DND-41 (cell line): ENCODE data around the gene WFIKKN2.
A peak's percentile ranks its signal among the peaks of the same experiment; 100 is the strongest.

Experiments
- ATAC-seq: fragments of 200-7000 bp; cut with Tn5 transposase; 3 replicates; pipeline ENCODE4 v1.9.1; 2021; ENCODE audit warnings: low read depth; ENCODE audit not compliant: insufficient read depth
- DNase-seq: peaks from one replicate; pipeline ENCODE4 v3.0.0-alpha.2; 2020
- H2AFZ ChIP-seq: 2 replicates; pipeline ENCODE4 v1.6.0; 2012; ENCODE audit warnings: low read depth, low read length
- H3K27ac ChIP-seq: 2 replicates; pipeline ENCODE4 v1.5.1; 2012; ENCODE audit warnings: low read length, inconsistent platforms
- H3K27me3 ChIP-seq: fragments of 200-600 bp; sonication (generic); 2 replicates; pipeline ENCODE4 v1.6.0; 2012; ENCODE audit warnings: low read length, mild to moderate bottlenecking, inconsistent platforms; ENCODE audit not compliant: insufficient read depth, poor library complexity
- H3K36me3 ChIP-seq: 2 replicates; pipeline ENCODE4 v1.5.1; 2012; ENCODE audit warnings: low read length, inconsistent platforms; ENCODE audit not compliant: insufficient read depth
- H3K4me1 ChIP-seq: 2 replicates; pipeline ENCODE4 v1.5.1; 2012; ENCODE audit warnings: mild to moderate bottlenecking, low read length; ENCODE audit not compliant: insufficient read depth
- H3K4me2 ChIP-seq: 2 replicates; pipeline ENCODE4 v1.6.0; 2012; ENCODE audit warnings: mild to moderate bottlenecking, moderate library complexity, low read length, inconsistent platforms; ENCODE audit not compliant: insufficient read depth
- H3K4me3 ChIP-seq, 2 experiments: fragments of 200-600 bp in 1 of 2; shearing (Covaris generic) in 1 of 2; 2 replicates each; pipeline ENCODE4 v1.5.1; 2012 to 2016; ENCODE audit warnings: inconsistent platforms in 2 of 2, low read length in 2 of 2, mild to moderate bottlenecking in 2 of 2, low read depth in 1 of 2, moderate library complexity in 1 of 2
- H3K79me2 ChIP-seq: 2 replicates; pipeline ENCODE4 v1.6.0; 2012; ENCODE audit warnings: low read length, inconsistent platforms; ENCODE audit not compliant: insufficient read depth
- H3K9ac ChIP-seq: 2 replicates; pipeline ENCODE4 v1.6.0; 2012; ENCODE audit warnings: low read depth, mild to moderate bottlenecking, inconsistent platforms, low read length, moderate library complexity
- H3K9me3 ChIP-seq: 2 replicates; pipeline ENCODE4 v1.5.1; 2012; ENCODE audit warnings: low read length, moderate library complexity, mild to moderate bottlenecking, inconsistent platforms; ENCODE audit not compliant: insufficient read depth, severe bottlenecking
- H4K20me1 ChIP-seq: 2 replicates; pipeline ENCODE4 v1.6.0; 2012; ENCODE audit warnings: low read length; ENCODE audit not compliant: insufficient read depth
- EZH2 ChIP-seq: IDR thresholded peaks from 3 replicates; pipeline ENCODE4 v1.6.1; 2012; ENCODE audit warnings: borderline replicate concordance, low read depth, mild to moderate bottlenecking, moderate library complexity, low read length, inconsistent platforms; ENCODE audit not compliant: severe bottlenecking
- TF ChIP-seq, protein P1 (sequence below): IDR thresholded peaks from 2 replicates; pipeline ENCODE4 v1.5.1; 2012; ENCODE audit warnings: borderline replicate concordance, low read length, moderate library complexity, mild to moderate bottlenecking; ENCODE audit not compliant: poor library complexity, severe bottlenecking; ENCODE audit errors: extremely low read depth

Gene WFIKKN2

DNA sequence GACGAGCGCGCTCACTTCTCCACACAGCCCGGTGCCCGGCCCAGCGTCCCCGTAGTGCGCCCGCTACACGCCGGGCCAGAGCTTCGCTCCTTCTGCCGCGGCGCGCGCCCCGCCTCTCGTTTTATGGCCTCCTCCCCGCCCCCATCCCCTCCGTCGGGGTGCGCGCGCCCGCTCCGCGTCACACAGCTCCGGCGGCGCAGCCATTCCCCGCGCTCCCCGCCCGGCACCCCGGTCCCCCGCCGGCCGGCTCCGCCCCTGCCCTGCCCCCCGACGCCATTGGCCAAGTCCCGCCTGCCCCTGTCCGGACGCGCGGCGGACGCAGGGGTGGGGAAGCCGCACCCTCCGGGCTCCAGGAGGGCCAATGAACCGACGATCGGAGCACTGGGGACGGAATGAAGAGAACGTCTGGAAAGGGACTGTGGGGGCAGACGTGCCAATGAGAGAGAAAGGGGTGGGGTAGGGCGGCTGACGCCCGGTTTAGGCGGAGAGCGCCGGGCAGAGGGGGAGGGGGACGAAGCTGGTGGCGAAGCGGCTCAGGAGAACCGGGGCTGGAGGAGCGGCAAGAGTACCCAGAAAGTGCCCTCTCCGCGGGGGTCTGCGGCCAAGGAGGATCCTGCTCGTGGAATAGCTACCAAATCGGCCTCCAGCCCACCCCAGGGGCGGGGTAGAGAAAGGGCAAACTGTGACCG, 31.0 kb downstream of the WFIKKN2 start, which contains the start of gene TOB1:
Gene TOB1 (minus strand): TSS at position 94 of the 689 bp plus-strand sequence. CDS start 2,337 bp downstream, outside the sequence.
- Histone ChIP-seq H3K4me2 (peak within 1 kb of the TSS; percentile 85), H3K36me3 (peaks cover 11% of the 10 kb centered on the region), H3K4me1 (peaks cover 48% of the 10 kb centered on the region), H2AFZ (peak within 1 kb of the TSS; percentile 83), H3K79me2 (peaks cover 30% of the 10 kb centered on the region), H3K4me3 (peak within 1 kb of the TSS; percentile 40 to 73), H3K27ac (peak within 1 kb of the TSS; percentile 98), H3K9ac (peak within 1 kb of the TSS; percentile 87), H4K20me1 (peaks cover 12% of the 10 kb centered on the region; the same call in 1 of the 2 replicates), H3K9me3 (no peaks in the 10 kb centered on the region), H3K27me3 (no peaks in the 10 kb centered on the region)
- no peak for TF ChIP-seq EZH2
- TF ChIP-seq, protein P1, sequence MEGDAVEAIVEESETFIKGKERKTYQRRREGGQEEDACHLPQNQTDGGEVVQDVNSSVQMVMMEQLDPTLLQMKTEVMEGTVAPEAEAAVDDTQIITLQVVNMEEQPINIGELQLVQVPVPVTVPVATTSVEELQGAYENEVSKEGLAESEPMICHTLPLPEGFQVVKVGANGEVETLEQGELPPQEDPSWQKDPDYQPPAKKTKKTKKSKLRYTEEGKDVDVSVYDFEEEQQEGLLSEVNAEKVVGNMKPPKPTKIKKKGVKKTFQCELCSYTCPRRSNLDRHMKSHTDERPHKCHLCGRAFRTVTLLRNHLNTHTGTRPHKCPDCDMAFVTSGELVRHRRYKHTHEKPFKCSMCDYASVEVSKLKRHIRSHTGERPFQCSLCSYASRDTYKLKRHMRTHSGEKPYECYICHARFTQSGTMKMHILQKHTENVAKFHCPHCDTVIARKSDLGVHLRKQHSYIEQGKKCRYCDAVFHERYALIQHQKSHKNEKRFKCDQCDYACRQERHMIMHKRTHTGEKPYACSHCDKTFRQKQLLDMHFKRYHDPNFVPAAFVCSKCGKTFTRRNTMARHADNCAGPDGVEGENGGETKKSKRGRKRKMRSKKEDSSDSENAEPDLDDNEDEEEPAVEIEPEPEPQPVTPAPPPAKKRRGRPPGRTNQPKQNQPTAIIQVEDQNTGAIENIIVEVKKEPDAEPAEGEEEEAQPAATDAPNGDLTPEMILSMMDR = no peak
- peak; percentile 96 for DNase-seq
- ATAC-seq = peak; percentile 73

DNA sequence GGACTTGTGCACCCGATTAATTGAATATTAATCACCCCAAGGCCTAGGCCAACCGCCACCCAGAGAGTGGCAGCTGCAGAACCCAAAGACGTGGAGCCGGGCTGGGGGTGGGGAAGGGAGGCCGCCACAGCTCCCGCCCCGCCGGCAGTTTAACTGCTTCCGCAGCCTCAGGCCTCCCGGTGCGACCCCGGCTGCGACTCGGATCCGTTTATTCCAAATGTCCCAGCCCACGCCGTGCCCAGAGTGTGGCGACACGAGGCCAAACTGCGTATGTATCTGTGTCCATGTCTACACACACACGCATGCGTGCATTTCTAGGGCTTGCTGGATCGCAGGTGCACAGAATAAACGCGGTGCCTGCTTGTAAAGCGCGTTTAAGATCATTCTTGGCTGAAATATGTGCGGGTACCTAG, 31.6 kb downstream of the WFIKKN2 start:
- H4K20me1 ChIP-seq = peaks cover 14% of the 10 kb centered on the region; the same call in 1 of the 2 replicates
- H3K9me3 ChIP-seq = no peaks in the 10 kb centered on the region
- H3K36me3 ChIP-seq = peaks cover 11% of the 10 kb centered on the region
- H3K9ac ChIP-seq = peak overlapping the region; percentile 87
- H3K4me1 ChIP-seq = peaks cover 53% of the 10 kb centered on the region
- H3K4me2 ChIP-seq = peak overlapping the region; percentile 85
- DNase-seq = peak; percentile 79
- peak overlapping the region; percentile 83 for H2AFZ ChIP-seq
- no peaks in the 10 kb centered on the region for H3K27me3 ChIP-seq
- no peak for TF ChIP-seq EZH2
- TF ChIP-seq, protein P1 = no peak
- ATAC-seq = peak; percentile 39
- peak overlapping the region; percentile 39 to 73 for H3K4me3 ChIP-seq
- H3K27ac ChIP-seq = peak overlapping the region; percentile 98
- peaks cover 30% of the 10 kb centered on the region for H3K79me2 ChIP-seq

DNA sequence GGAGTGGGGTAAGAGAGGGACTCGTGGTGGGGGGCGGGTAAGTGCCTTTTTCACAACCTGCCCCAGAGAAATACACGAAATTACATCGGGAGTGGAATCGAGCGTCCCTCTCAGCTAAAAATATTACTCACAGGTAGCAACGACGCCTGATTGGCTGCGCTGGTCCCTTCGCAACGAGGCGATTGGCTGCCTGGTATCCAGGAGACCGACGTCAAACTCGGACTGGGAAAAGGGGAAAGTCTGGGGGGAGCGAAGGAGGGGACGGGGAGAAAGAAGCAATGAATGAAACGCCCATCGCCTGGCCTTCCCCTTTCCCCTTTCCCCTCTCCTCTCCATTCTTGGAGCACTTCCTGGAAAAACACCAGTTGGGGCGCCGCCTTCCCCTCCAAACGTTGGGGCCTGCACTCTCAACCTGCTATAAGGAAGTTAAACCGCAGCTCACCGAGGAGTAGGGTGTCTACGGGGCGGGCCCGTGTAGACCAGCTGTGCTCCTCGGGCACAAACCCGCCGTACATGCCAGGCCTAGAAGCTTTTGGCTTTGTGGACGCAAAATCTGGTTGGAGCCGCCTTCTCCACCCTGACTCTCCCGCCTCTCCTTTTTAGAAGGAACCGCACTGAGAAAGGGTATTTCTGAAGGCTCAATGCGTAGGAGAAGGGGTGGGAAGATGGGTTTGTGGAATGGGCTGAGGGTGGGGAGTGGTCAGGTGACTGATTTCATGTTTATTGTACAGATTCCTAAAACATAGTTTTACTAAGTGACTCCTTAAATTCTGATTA, 32.2 kb downstream of the WFIKKN2 start:
- no peak for TF ChIP-seq EZH2
- TF ChIP-seq, protein P1 = no peak
- Histone ChIP-seq H3K27ac (peak overlapping the region; percentile 98), H3K4me2 (peak overlapping the region; percentile 85), H3K4me1 (peaks cover 59% of the 10 kb centered on the region), H3K9ac (peak overlapping the region; percentile 87), H3K9me3 (no peaks in the 10 kb centered on the region), H3K27me3 (no peaks in the 10 kb centered on the region), H4K20me1 (peaks cover 17% of the 10 kb centered on the region; the same call in 1 of the 2 replicates), H3K79me2 (peaks cover 30% of the 10 kb centered on the region), H2AFZ (peak overlapping the region; percentile 83), H3K4me3 (peak overlapping the region; percentile 39 to 73), H3K36me3 (peaks cover 11% of the 10 kb centered on the region)
- ATAC-seq (peak; percentile 65), DNase-seq (peak; percentile 89)
